Pancreas (tissue), 10 donors: Measurements from ENCODE around the gene MLPH. TPM values are rescaled to one million over a fixed set of nuclear protein-coding genes. Genes with fewer than 3 reads are reported as not detected.

Experiments
- ATAC-seq, 4 donors: fragments of 200-7000 bp; cut with Tn5 transposase; one replicate each; pipeline versions ENCODE4 v1.8.0 to v1.9.1; 2020; ENCODE audit warnings: mild to moderate bottlenecking in 4 of 4, moderate library complexity in 4 of 4
- DNase-seq, 6 donors: peaks; one replicate each; pipeline ENCODE4 v3.0.0-alpha.2; 2020
- FAIRE-seq: peaks from 2 replicates; lab custom pipeline; 2012; peaks lifted over from hg19 to GRCh38; lab: Jason Lieb, UNC
- H3K27ac ChIP-seq, 4 donors: fragments of 200-600 bp; sonication (generic); 1 replicate in 3 of 4; 2 replicates in 1 of 4; pipeline versions ENCODE4 v1.5.0 to v1.8.0; 2020
- H3K27me3 ChIP-seq, 4 donors: fragments of 200-600 bp; one replicate each; pipeline ENCODE4 v1.8.0; 2021
- H3K36me3 ChIP-seq, 3 donors: fragments of 200-600 bp; sonication (generic) in 1 of 3; one replicate each; pipeline versions ENCODE4 v1.5.0 to v1.8.0; 2020 to 2021
- H3K4me1 ChIP-seq, 3 donors: fragments of 200-600 bp; one replicate each; pipeline ENCODE4 v1.8.0; 2021
- H3K4me3 ChIP-seq, 4 donors: fragments of 200-600 bp; sonication (generic) in 2 of 4; one replicate each; pipeline versions ENCODE4 v1.5.0 to v1.8.0; 2020 to 2021
- H3K9me3 ChIP-seq, 4 donors: fragments of 200-600 bp; one replicate each; pipeline ENCODE4 v1.8.0; 2021
- CTCF ChIP-seq, 4 donors: fragments of 200-600 bp; sonication (generic) in 3 of 4; IDR thresholded peaks; one replicate each; pipeline versions ENCODE4 v1.5.0 to v1.8.0; 2021; ENCODE audit warnings: antibody characterized with exemption in 4 of 4
- WGBS, 2 donors: extraction: QIAGEN DNeasy Blood & Tissue Kit; methylation state at CpG; one replicate each; pipeline ENCODE4 v1.1.7; 2013; 5-methylcytosine and 5-hydroxymethylcytosine counted together
- intact Hi-C, 3 donors: fragments of 100-400 bp; cut with DNase I; formaldehyde crosslinking; loops; one replicate each; pipeline versions ENCODE4 v1.11.1 to v1.14.2; 2022
- polyA plus RNA-seq, 2 donors: library from polyadenylated mRNA; stranded (reverse); fragments of 200-250 nt; gene quantifications; one replicate each; pipeline ENCODE4 v1.2.3, GENCODE V29; 2013
- total RNA-seq, 6 donors: library from RNA; stranded (reverse); fragmentation: NEBNext Ultra II Directional in 4 of 6; extraction: Animal tissue kit (Norgen Biotek cat#: 25700) in 4 of 6; gene quantifications; one replicate each; pipeline versions ENCODE4 v1.2.1 to v1.2.4, GENCODE V29; 2021 to 2023
- donor health status: healthy with polysubstance abuse.
- donor health status: DM: no; HTN: no; CAD: no; lungs with moderate emphysema.
- donor health status: DM: no; HTN: no; CAD: no.
- donor health status: control.
- donor health status: control.
- donor health status: Bipolar disorder and iron deficiency.
- donor health status: DM: yes; HTN: yes; CAD: no.
- donor health status: DM: no; HTN: no; CAD: no.
- donor health status: DM: no; HTN: no; CAD: no.
- donor health status: DM: yes; HTN: yes; CAD: no.

The MLPH gene
- total and polyA plus RNA-seq, 8 donors: 6.2 to 45.2 (median 19.3) TPM

GRCh38 chr2:237505188-237505939 is 18.3 kb downstream of the MLPH start:
- intact Hi-C loops: no loop called here

GRCh38 chr2:237507512-237507911 is 20.5 kb downstream of the MLPH start:
- intact Hi-C loops: no loop called here
- TF ChIP-seq CTCF (IDR thresholded peaks at IDR 0.05): no peak
- no peak for DNase-seq
- WGBS, 2 donors: 90 to 94% methylated on average over 7 of the region's 7 CpGs
- Histone ChIP-seq H3K4me1 (peaks cover 10 to 23% (median 15%) of the 10 kb centered on the region in 3 donors), H3K4me3 (no peak overlapping the region), H3K27me3 (no peaks in the 10 kb centered on the region), H3K36me3 (no peaks in the 10 kb centered on the region), H3K27ac (no peak overlapping the region), H3K9me3 (no peaks in the 10 kb centered on the region)
- FAIRE-seq: no peak
- ATAC-seq: no peak

More at GRCh38 chr2:237505188-237505939, 18.3 kb downstream of the MLPH start:
- no peak for TF ChIP-seq CTCF (IDR thresholded peaks at IDR 0.05)
- Histone ChIP-seq H3K4me3 (no peak overlapping the region), H3K27ac (no peak overlapping the region), H3K4me1 (peaks cover 5 to 27% (median 11%) of the 10 kb centered on the region in 3 donors), H3K27me3 (no peaks in the 10 kb centered on the region), H3K9me3 (no peaks in the 10 kb centered on the region), H3K36me3 (no peaks in the 10 kb centered on the region)
- FAIRE-seq (no peak), DNase-seq (peak in 1 of 6 donors; percentile 38), ATAC-seq (no peak)
- WGBS, 2 donors: 92 to 94% methylated on average over 15 of the region's 15 CpGs

DNA sequence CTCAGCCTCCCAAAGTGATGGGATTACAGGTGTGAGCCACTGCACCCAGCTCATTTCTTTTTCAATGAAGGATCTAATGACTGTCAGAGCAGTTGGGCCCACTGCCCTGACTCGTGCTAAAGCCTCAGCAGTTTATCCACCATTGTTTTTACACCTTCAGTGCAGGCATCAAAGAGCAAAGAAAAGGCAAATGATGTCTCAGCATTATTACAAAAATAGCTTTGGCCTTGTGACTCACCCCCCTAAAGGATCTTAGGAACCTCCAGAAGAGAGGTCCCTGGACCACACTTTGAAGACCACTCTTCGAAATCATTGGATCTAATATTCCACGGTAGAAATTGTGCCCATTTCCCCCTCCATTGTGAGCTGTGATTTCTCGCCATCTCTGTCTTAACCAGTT is 21.3 kb downstream of the MLPH start:
- Histone ChIP-seq H3K4me1 (peaks cover 14 to 23% (median 15%) of the 10 kb centered on the region in 3 donors), H3K36me3 (no peaks in the 10 kb centered on the region), H3K4me3 (no peak overlapping the region), H3K27ac (no peak overlapping the region), H3K9me3 (no peaks in the 10 kb centered on the region), H3K27me3 (no peaks in the 10 kb centered on the region)
- WGBS, 2 donors: 90% methylated on average over 4 of the region's 4 CpGs
- TF ChIP-seq CTCF (IDR thresholded peaks at IDR 0.05): no peak
- no peak for FAIRE-seq
- no peak for ATAC-seq
- no peak for DNase-seq
- intact Hi-C loops: no loop called here

DNA sequence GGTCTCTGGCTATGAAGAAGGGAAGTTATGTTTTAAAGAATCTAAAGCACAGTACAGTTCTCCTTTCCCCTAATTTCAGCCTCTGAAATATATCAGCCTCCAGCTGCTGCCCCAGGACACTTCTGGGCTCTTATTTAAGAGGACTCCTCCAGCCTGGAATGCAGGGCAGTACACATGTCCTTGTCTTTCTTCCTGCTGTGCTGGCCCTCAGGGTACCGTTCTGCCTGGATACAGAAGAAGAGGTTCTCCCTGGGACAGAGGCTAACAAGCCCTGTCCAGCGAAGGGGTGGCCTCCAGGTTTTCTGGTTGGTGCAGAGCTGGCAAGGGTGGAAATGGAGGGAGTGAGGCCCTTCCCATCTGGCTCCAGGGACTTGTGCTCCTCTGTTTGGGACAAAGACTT is 22.1 kb downstream of the MLPH start:
- intact Hi-C loops: no loop called here
- 66 to 87% methylated on average over 2 of the region's 2 CpGs for WGBS, 2 donors
- no peaks in the 10 kb centered on the region for H3K27me3 ChIP-seq
- ATAC-seq (no peak), DNase-seq (no peak), FAIRE-seq (no peak)
- no peaks in the 10 kb centered on the region for H3K9me3 ChIP-seq
- no peak for TF ChIP-seq CTCF (IDR thresholded peaks at IDR 0.05)
- no peak overlapping the region for H3K4me3 ChIP-seq
- peak overlapping the region in 3 of 4 donors; percentile 31 to 87 (median 81) for H3K27ac ChIP-seq
- no peaks in the 10 kb centered on the region for H3K36me3 ChIP-seq
- H3K4me1 ChIP-seq: peaks cover 14 to 24% (median 15%) of the 10 kb centered on the region in 3 donors

- TF ChIP-seq CTCF (IDR thresholded peaks at IDR 0.05): no peak
- ATAC-seq (peak; percentile 71 to 81 (median 78)), FAIRE-seq (no peak), DNase-seq (peak in 2 of 6 donors; percentile 44 to 55)
- Histone ChIP-seq H3K36me3 (no peaks in the 10 kb centered on the region), H3K9me3 (no peaks in the 10 kb centered on the region), H3K4me1 (peaks cover 14 to 24% (median 15%) of the 10 kb centered on the region in 3 donors), H3K4me3 (no peak overlapping the region), H3K27ac (peak overlapping the region; percentile 25 to 87 (median 75)), H3K27me3 (no peaks in the 10 kb centered on the region)
- 24 to 25% methylated on average over 7 of the region's 7 CpGs for WGBS, 2 donors
- intact Hi-C loops: loop anchor here in 1 of 3 donors (5.0 kb wide), 1 partner anchor 62 kb away; no protein-coding TSS in a partner anchor
Observed at GRCh38 chr2:237509905-237510304, 22.9 kb downstream of the MLPH start.
